HUDEP-2 (cell line): ENCODE data around the gene KIF17.

Experiments
- DNase-seq, 76 experiments: peaks; one replicate each; lab custom pipeline; 2025; ENCODE audit not compliant: unreplicated experiment in 76 of 76; lab: John Stamatoyannopoulos, UW

KIF17 gene

GRCh38 chr1:20717452-20718342 is at the start of gene KIF17:
Gene KIF17, minus strand, starts transcription at chr1:20718007. Its CDS starts 301 bp downstream, at chr1:20717706.
- DNase-seq: peak in 54 of 76 experiments; percentile 7 to 71 (median 45)

GRCh38 chr1:20767271-20767670 is 49.5 kb upstream of the KIF17 start:
- no peak for DNase-seq

GRCh38 chr1:20763417-20763816 is 45.6 kb upstream of the KIF17 start:
- DNase-seq: no peak

GRCh38 chr1:20760322-20760721 is 42.5 kb upstream of the KIF17 start:
- DNase-seq: no peak

GRCh38 chr1:20753589-20753988 is 35.8 kb upstream of the KIF17 start:
- DNase-seq: no peak

- no peak for DNase-seq
These were observed 33.7 kb upstream of the KIF17 start for GRCh38 chr1:20751462-20751990.

GRCh38 chr1:20742671-20743070 is 24.9 kb upstream of the KIF17 start:
- no peak for DNase-seq

GRCh38 chr1:20740781-20741180 is 23.0 kb upstream of the KIF17 start:
- no peak for DNase-seq

GRCh38 chr1:20739225-20739624 is 21.4 kb upstream of the KIF17 start:
- DNase-seq: no peak

- DNase-seq: no peak
These were observed 17.8 kb upstream of the KIF17 start for GRCh38 chr1:20735581-20736111.

- no peak for DNase-seq
These were observed 15.7 kb upstream of the KIF17 start for GRCh38 chr1:20733360-20733975.

GRCh38 chr1:20732588-20733359 is 15.0 kb upstream of the KIF17 start, which contains the start of gene SH2D5:
Gene SH2D5, minus strand, starts transcription at chr1:20732703. Its CDS starts 4,659 bp downstream, at chr1:20728044.
- peak in 70 of 76 experiments; percentile 12 to 81 (median 58) for DNase-seq

GRCh38 chr1:20732071-20732587 is 14.3 kb upstream of the KIF17 start:
- peak in 20 of 76 experiments; percentile 3 to 36 (median 12) for DNase-seq

- no peak for DNase-seq
These were observed 13.5 kb upstream of the KIF17 start for GRCh38 chr1:20731057-20731991.

- no peak for DNase-seq
These were observed 12.9 kb upstream of the KIF17 start for GRCh38 chr1:20730690-20731056.

- DNase-seq: no peak
These were observed 12.3 kb upstream of the KIF17 start for GRCh38 chr1:20729990-20730689.

- no peak for DNase-seq
These were observed 11.5 kb upstream of the KIF17 start for GRCh38 chr1:20729155-20729931.
